ENCODE measurements around the gene OR6C4. TPM values are rescaled to one million over a fixed set of nuclear protein-coding genes. Genes with fewer than 3 reads are reported as not detected.
"Not testable (repeated sequence)": the region's sequence is repeated elsewhere in the genome, so short reads cannot be mapped to it uniquely, and the experiment has no call there.

The OR6C4 gene
- polyA plus RNA-seq, 3 donors = not detected

DNA sequence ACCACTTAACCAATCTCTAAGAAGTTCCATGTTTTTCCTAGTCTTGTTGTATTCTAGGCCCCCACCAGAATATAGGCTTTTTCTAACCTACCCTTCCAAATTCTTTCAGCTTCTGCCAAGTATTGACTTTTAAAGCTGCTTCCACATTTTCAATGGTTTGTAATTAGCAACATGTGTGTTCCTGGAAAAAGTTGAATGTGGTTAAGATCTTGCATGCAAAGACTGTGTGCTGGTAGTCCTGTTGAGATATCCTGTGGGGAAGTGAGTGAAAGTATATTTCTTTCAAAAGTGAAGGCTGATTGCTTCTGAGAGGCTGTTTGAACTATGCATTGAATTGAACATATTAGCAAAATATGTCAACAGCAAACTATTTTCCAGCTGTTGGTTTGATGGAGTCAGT lies 646 bp upstream of the OR6C4 start:
- H3K27me3 Mint-ChIP-seq (ENCODE audit: low read depth in 3 of 3) = peaks cover 0 to 2% (median 1%) of the 10 kb centered on the region in 3 donors
- no peaks in the 10 kb centered on the region for H3K36me3 Mint-ChIP-seq
- Histone ChIP-seq H3K79me2 (ENCODE audit: insufficient read depth, low read length) (no peaks in the 10 kb centered on the region), H3K4me2 (replicated peaks; ENCODE audit: extremely low read depth, low read length, poor library complexity, severe bottlenecking) (no peak overlapping the region), H3K27me3 (ENCODE audit: control insufficient read depth in 2 of 2, insufficient read depth in 2 of 2, low read length in 2 of 2) (no peaks in the 10 kb centered on the region), H3K27ac (ENCODE audit: low read depth in 1 of 2, low read length in 2 of 2) (no peak overlapping the region), H2AFZ (ENCODE audit: insufficient read depth, low read depth, low read length, poor library complexity, severe bottlenecking) (no peak overlapping the region), H3K9ac (ENCODE audit: insufficient read depth, low read length, poor library complexity, severe bottlenecking) (no peak overlapping the region), H3K36me3 (replicated peaks in 1 of 2; ENCODE audit: control insufficient read depth in 1 of 2, insufficient read depth in 2 of 2, low read length in 2 of 2) (no peaks in the 10 kb centered on the region), H3K4me3 (replicated peaks in 1 of 3; ENCODE audit: low read depth in 2 of 3, low read length in 3 of 3) (no peak overlapping the region), H3K4me1 (ENCODE audit: control insufficient read depth in 1 of 2, insufficient read depth in 2 of 2, low read length in 2 of 2) (no peaks in the 10 kb centered on the region), H3K9me3 (replicated peaks in 1 of 2; ENCODE audit: control insufficient read depth in 1 of 2, insufficient read depth in 1 of 2, low read length in 2 of 2) (peaks cover 0 to 3% of the 10 kb centered on the region in 2 donors), H4K20me1 (ENCODE audit: insufficient read depth, low read length) (no peaks in the 10 kb centered on the region)
- no peak overlapping the region for H3K4me3 Mint-ChIP-seq
- TF ChIP-seq, protein P1, sequence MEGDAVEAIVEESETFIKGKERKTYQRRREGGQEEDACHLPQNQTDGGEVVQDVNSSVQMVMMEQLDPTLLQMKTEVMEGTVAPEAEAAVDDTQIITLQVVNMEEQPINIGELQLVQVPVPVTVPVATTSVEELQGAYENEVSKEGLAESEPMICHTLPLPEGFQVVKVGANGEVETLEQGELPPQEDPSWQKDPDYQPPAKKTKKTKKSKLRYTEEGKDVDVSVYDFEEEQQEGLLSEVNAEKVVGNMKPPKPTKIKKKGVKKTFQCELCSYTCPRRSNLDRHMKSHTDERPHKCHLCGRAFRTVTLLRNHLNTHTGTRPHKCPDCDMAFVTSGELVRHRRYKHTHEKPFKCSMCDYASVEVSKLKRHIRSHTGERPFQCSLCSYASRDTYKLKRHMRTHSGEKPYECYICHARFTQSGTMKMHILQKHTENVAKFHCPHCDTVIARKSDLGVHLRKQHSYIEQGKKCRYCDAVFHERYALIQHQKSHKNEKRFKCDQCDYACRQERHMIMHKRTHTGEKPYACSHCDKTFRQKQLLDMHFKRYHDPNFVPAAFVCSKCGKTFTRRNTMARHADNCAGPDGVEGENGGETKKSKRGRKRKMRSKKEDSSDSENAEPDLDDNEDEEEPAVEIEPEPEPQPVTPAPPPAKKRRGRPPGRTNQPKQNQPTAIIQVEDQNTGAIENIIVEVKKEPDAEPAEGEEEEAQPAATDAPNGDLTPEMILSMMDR (IDR thresholded peaks at IDR 0.05) = no peak
- no peaks in the 10 kb centered on the region for H3K4me1 Mint-ChIP-seq
- H3K9me3 Mint-ChIP-seq = peaks cover 0 to 7% (median 5%) of the 10 kb centered on the region in 7 donors
- DNase-seq = no peak
- intact Hi-C loops (cut with micrococcal nuclease) = no loop called here
- no peak overlapping the region for H3K27ac Mint-ChIP-seq

DNA sequence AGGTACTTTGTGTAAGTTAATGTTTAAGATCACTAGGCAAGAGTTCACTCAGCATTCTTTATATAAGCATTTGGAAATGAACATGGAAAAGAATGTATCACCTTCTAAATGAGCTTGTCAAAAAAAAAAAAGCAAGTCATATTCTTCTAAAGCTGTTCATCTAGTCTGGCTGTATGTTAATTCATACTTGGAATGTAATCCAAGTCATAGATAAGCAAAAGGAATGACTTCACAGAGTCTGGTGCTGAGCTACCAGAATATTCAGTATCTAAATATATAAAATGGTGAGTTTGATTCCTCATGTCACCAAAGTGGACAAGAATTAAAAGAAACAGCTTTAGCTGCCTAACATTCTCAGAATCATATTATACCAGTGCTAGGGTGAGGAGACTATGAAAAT lies 4.9 kb downstream of the OR6C4 start:
- intact Hi-C loops (cut with micrococcal nuclease) = no loop called here
- DNase-seq = no peak
- no peak overlapping the region for H3K27ac Mint-ChIP-seq

DNA sequence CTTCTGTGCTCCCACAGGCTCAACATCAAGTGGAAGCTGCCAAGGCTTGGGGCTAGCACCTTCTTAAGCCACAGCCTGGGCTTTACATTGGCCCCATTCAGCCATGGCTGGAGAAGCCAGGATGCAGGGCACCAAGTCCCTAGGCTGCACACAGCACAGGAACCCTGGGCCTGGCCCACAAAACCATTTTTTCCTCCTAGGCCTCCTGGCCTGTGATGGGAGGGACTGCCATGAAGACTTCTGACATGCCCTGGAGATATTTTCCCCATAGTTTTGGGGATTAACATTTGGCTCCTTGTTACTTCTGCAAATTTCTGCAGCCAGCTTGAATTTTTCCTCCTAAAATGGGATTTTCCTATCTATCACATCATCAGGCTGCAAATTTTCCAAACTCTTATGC lies 20.7 kb downstream of the OR6C4 start:
- peaks cover 18 to 30% (median 28%) of the 10 kb centered on the region in 7 donors for H3K9me3 Mint-ChIP-seq
- H3K36me3 ChIP-seq (replicated peaks in 1 of 2; ENCODE audit: control insufficient read depth in 1 of 2, insufficient read depth in 2 of 2, low read length in 2 of 2); intact Hi-C loops (cut with micrococcal nuclease): not testable (repeated sequence)

More for the DNA sequence above, 4.9 kb downstream of the OR6C4 start:
- no peak overlapping the region for H3K9ac ChIP-seq (ENCODE audit: insufficient read depth, low read length, poor library complexity, severe bottlenecking)
- H3K27me3 ChIP-seq (ENCODE audit: control insufficient read depth in 2 of 2, insufficient read depth in 2 of 2, low read length in 2 of 2) = no peaks in the 10 kb centered on the region
- Mint-ChIP-seq H3K9me3 (peaks cover 4 to 23% (median 13%) of the 10 kb centered on the region in 7 donors), H3K27me3 (ENCODE audit: low read depth in 3 of 3) (peaks cover 0 to 2% (median 2%) of the 10 kb centered on the region in 3 donors), H3K36me3 (no peaks in the 10 kb centered on the region), H3K4me1 (no peaks in the 10 kb centered on the region), H3K4me3 (no peak overlapping the region)
- no peak overlapping the region for H2AFZ ChIP-seq (ENCODE audit: insufficient read depth, low read depth, low read length, poor library complexity, severe bottlenecking)
- peaks cover 6 to 16% of the 10 kb centered on the region in 2 donors for H3K9me3 ChIP-seq (replicated peaks in 1 of 2; ENCODE audit: control insufficient read depth in 1 of 2, insufficient read depth in 1 of 2, low read length in 2 of 2)
- TF ChIP-seq, protein P1 (IDR thresholded peaks at IDR 0.05) = no peak
- H3K79me2 ChIP-seq (ENCODE audit: insufficient read depth, low read length) = no peaks in the 10 kb centered on the region
- H3K36me3 ChIP-seq (replicated peaks in 1 of 2; ENCODE audit: control insufficient read depth in 1 of 2, insufficient read depth in 2 of 2, low read length in 2 of 2) = no peaks in the 10 kb centered on the region
- no peak overlapping the region for H3K27ac ChIP-seq (ENCODE audit: low read depth in 1 of 2, low read length in 2 of 2)
- no peaks in the 10 kb centered on the region for H4K20me1 ChIP-seq (ENCODE audit: insufficient read depth, low read length)
- H3K4me3 ChIP-seq (replicated peaks in 1 of 3; ENCODE audit: low read depth in 2 of 3, low read length in 3 of 3) = no peak overlapping the region
- H3K4me1 ChIP-seq (ENCODE audit: control insufficient read depth in 1 of 2, insufficient read depth in 2 of 2, low read length in 2 of 2) = no peaks in the 10 kb centered on the region
- no peak overlapping the region for H3K4me2 ChIP-seq (replicated peaks; ENCODE audit: extremely low read depth, low read length, poor library complexity, severe bottlenecking)

More for the DNA sequence above, 20.7 kb downstream of the OR6C4 start:
- not testable (repeated sequence) for H3K36me3 Mint-ChIP-seq; H3K4me2 ChIP-seq (replicated peaks; ENCODE audit: extremely low read depth, low read length, poor library complexity, severe bottlenecking); H3K27ac ChIP-seq (ENCODE audit: low read depth in 1 of 2, low read length in 2 of 2); H3K27me3 Mint-ChIP-seq (ENCODE audit: low read depth in 3 of 3); H3K27me3 ChIP-seq (ENCODE audit: control insufficient read depth in 2 of 2, insufficient read depth in 2 of 2, low read length in 2 of 2); H3K4me1 ChIP-seq (ENCODE audit: control insufficient read depth in 1 of 2, insufficient read depth in 2 of 2, low read length in 2 of 2); H3K4me1 Mint-ChIP-seq; H3K4me3 Mint-ChIP-seq; DNase-seq; H2AFZ ChIP-seq (ENCODE audit: insufficient read depth, low read depth, low read length, poor library complexity, severe bottlenecking); H3K79me2 ChIP-seq (ENCODE audit: insufficient read depth, low read length); H3K9ac ChIP-seq (ENCODE audit: insufficient read depth, low read length, poor library complexity, severe bottlenecking); H4K20me1 ChIP-seq (ENCODE audit: insufficient read depth, low read length); H3K4me3 ChIP-seq (replicated peaks in 1 of 3; ENCODE audit: low read depth in 2 of 3, low read length in 3 of 3)
- peaks cover 24 to 26% of the 10 kb centered on the region in 2 donors for H3K9me3 ChIP-seq (replicated peaks in 1 of 2; ENCODE audit: control insufficient read depth in 1 of 2, insufficient read depth in 1 of 2, low read length in 2 of 2)
- H3K27ac Mint-ChIP-seq = peak overlapping the region in 1 of 7 donors; percentile 27
